Measurements from ENCODE around the gene KIAA0232. TPM values are rescaled to one million over a fixed set of nuclear protein-coding genes. Genes with fewer than 3 reads are reported as not detected.

Gene KIAA0232
- total RNA-seq, 1 experiment from 2014 or later: 28.5 TPM

GRCh38 chr4:6932475-6932874, 149.9 kb downstream of the KIAA0232 start:
- no peaks in the 10 kb centered on the region for H3K27me3 ChIP-seq (ENCODE audit: insufficient read depth, low read length)
- no peak overlapping the region; a peak in 1 of 7 replicates for H3K27ac Mint-ChIP-seq
- WGBS (ENCODE audit: extremely low coverage, insufficient read length, low lambda C conversion rate): no CpG with 5 or more reads among the region's 3 CpGs
- no peak overlapping the region for H4K8ac ChIP-seq (replicated peaks; ENCODE audit: insufficient read length, low read depth, low read length)
- H3K14ac ChIP-seq (ENCODE audit: insufficient read depth, low read length): no peak overlapping the region
- H3K79me1 ChIP-seq (ENCODE audit: insufficient read depth, low read depth, low read length, poor library complexity, severe bottlenecking): no peaks in the 10 kb centered on the region
- H2AK5ac ChIP-seq (ENCODE audit: insufficient read length, low read length): no peak overlapping the region
- H2BK5ac ChIP-seq (ENCODE audit: insufficient read length, low read length): no peak overlapping the region
- no peaks in the 10 kb centered on the region for H3K23me2 ChIP-seq (ENCODE audit: insufficient read length, low read depth, low read length, poor library complexity, severe bottlenecking)
- no peak overlapping the region for H3K18ac ChIP-seq (ENCODE audit: insufficient read length, low read depth, low read length)
- no peak overlapping the region for H2BK120ac ChIP-seq (ENCODE audit: low read depth, low read length, poor library complexity, severe bottlenecking)
- no peaks in the 10 kb centered on the region for H3K9me3 Mint-ChIP-seq
- H3K9me3 ChIP-seq (ENCODE audit: control insufficient read depth, low read depth, low read length): no peaks in the 10 kb centered on the region
- H2BK20ac ChIP-seq (ENCODE audit: low read depth, low read length, poor library complexity, severe bottlenecking): no peak overlapping the region
- no peak overlapping the region for H3K27ac ChIP-seq (ENCODE audit: insufficient read length, low read depth, low read length)
- H3K4ac ChIP-seq (ENCODE audit: low read depth, low read length): no peak overlapping the region
- no peak overlapping the region for H2AFZ ChIP-seq (ENCODE audit: low read length)
- peaks cover 4 to 22% (median 16%) of the 10 kb centered on the region in 3 experiments; a peak in 5 of 7 replicates for H3K36me3 Mint-ChIP-seq (ENCODE audit: insufficient read depth in 1 of 3, low read depth in 3 of 3)
- no peak overlapping the region for H3T11ph ChIP-seq (ENCODE audit: low read length)
- DNase-seq: no peak
- no peak for TF ChIP-seq CTCF (conservative IDR thresholded peaks at IDR 0.05)
- H4K20me1 ChIP-seq (ENCODE audit: control insufficient read depth, insufficient read depth, insufficient read length): peaks cover 5% of the 10 kb centered on the region
- H3K9ac ChIP-seq (ENCODE audit: extremely low read depth, insufficient read length, low read length): no peak overlapping the region
- no peak overlapping the region for H3K4me2 ChIP-seq (ENCODE audit: insufficient read depth, insufficient read length, low read length)
- H3K4me1 Mint-ChIP-seq: peaks cover 17 to 25% of the 10 kb centered on the region in 2 experiments
- H4K5ac ChIP-seq (ENCODE audit: insufficient read length, low read depth, low read length): no peak overlapping the region
- H2BK15ac ChIP-seq (ENCODE audit: low read depth, low read length): no peak overlapping the region
- H3K4me1 ChIP-seq (ENCODE audit: insufficient read depth, low read length): no peaks in the 10 kb centered on the region
- no peak overlapping the region for H3K4me3 Mint-ChIP-seq
- H3K23ac ChIP-seq (ENCODE audit: insufficient read length, low read depth, low read length): no peak overlapping the region
- peaks cover 1% of the 10 kb centered on the region; the same call in 1 of the 2 replicates for H3K79me2 ChIP-seq (ENCODE audit: insufficient read depth, low read length)
- H3K27me3 Mint-ChIP-seq (ENCODE audit: low read depth): no peaks in the 10 kb centered on the region
- no peak overlapping the region for H3K56ac ChIP-seq (ENCODE audit: insufficient read length, low read depth, low read length)
- no peak overlapping the region for H4K91ac ChIP-seq (ENCODE audit: insufficient read length, low read depth, low read length)
- no peak overlapping the region for H2BK12ac ChIP-seq (ENCODE audit: insufficient read length, low read depth, low read length)

Measured in H9 (cell line).